NT2/D1 (cell line): Measurements from ENCODE around the gene KLF7.

Experiments
- DNase-seq: peaks from one replicate; pipeline ENCODE4 v3.0.0-alpha.2; 2011; ENCODE audit warnings: low read depth, low spot score
- H3K27me3 ChIP-seq: 2 replicates; pipeline ENCODE4 v1.6.0; 2011; ENCODE audit warnings: mild to moderate bottlenecking; ENCODE audit not compliant: insufficient read length, insufficient read depth
- H3K36me3 ChIP-seq: 2 replicates; pipeline ENCODE4 v1.6.1; 2011; ENCODE audit warnings: mild to moderate bottlenecking, low read length, mixed read lengths; ENCODE audit not compliant: insufficient read depth, insufficient read length
- H3K4me1 ChIP-seq: 2 replicates; pipeline ENCODE4 v1.5.1; 2011; ENCODE audit not compliant: insufficient read depth, insufficient read length
- H3K4me3 ChIP-seq: 2 replicates; pipeline ENCODE4 v1.5.1; 2011; ENCODE audit warnings: low read depth; ENCODE audit not compliant: insufficient read length
- H3K9ac ChIP-seq: 2 replicates; pipeline ENCODE4 v1.6.0; 2011; ENCODE audit warnings: low read depth; ENCODE audit not compliant: insufficient read length
- H3K9me3 ChIP-seq: 2 replicates; pipeline ENCODE4 v1.5.1; 2011; ENCODE audit warnings: mild to moderate bottlenecking, low read length; ENCODE audit not compliant: insufficient read depth
- SUZ12 ChIP-seq: IDR thresholded peaks from 2 replicates; pipeline ENCODE4 v1.6.1; 2011; ENCODE audit not compliant: insufficient read length, insufficient read depth; ENCODE audit errors: extremely low read depth
- YY1 ChIP-seq: IDR thresholded peaks from 2 replicates; pipeline ENCODE4 v1.6.1; 2011; ENCODE audit not compliant: insufficient read length, insufficient read depth
- ZNF274 ChIP-seq: IDR thresholded peaks from 2 replicates; pipeline ENCODE4 v1.6.1; 2011; ENCODE audit warnings: mild to moderate bottlenecking, low read depth, low read length

The KLF7 gene

GRCh38 chr2:207078186-207078798 lies 87.5 kb downstream of the KLF7 start:
- Histone ChIP-seq H3K4me3 (no peak overlapping the region), H3K9me3 (no peaks in the 10 kb centered on the region), H3K36me3 (peaks cover 52% of the 10 kb centered on the region), H3K9ac (no peak overlapping the region), H3K4me1 (no peaks in the 10 kb centered on the region), H3K27me3 (no peaks in the 10 kb centered on the region)
- TF ChIP-seq ZNF274 (no peak), YY1 (no peak), SUZ12 (no peak)
- DNase-seq: no peak

GRCh38 chr2:207077266-207077665 lies 88.5 kb downstream of the KLF7 start:
- no peak overlapping the region for H3K9ac ChIP-seq
- TF ChIP-seq YY1 (no peak), SUZ12 (no peak), ZNF274 (no peak)
- H3K4me3 ChIP-seq: no peak overlapping the region
- no peaks in the 10 kb centered on the region for H3K9me3 ChIP-seq
- peaks cover 44% of the 10 kb centered on the region for H3K36me3 ChIP-seq
- no peaks in the 10 kb centered on the region for H3K27me3 ChIP-seq
- no peak for DNase-seq
- no peaks in the 10 kb centered on the region for H3K4me1 ChIP-seq

GRCh38 chr2:207075456-207075855 lies 90.3 kb downstream of the KLF7 start:
- Histone ChIP-seq H3K27me3 (no peaks in the 10 kb centered on the region), H3K36me3 (peaks cover 26% of the 10 kb centered on the region), H3K9ac (no peak overlapping the region), H3K9me3 (no peaks in the 10 kb centered on the region), H3K4me3 (no peak overlapping the region), H3K4me1 (no peaks in the 10 kb centered on the region)
- DNase-seq: no peak
- TF ChIP-seq YY1 (no peak), SUZ12 (no peak), ZNF274 (no peak)

- H3K9ac ChIP-seq: no peak overlapping the region
- H3K9me3 ChIP-seq: no peaks in the 10 kb centered on the region
- H3K36me3 ChIP-seq: peaks cover 13% of the 10 kb centered on the region
- TF ChIP-seq SUZ12 (no peak), ZNF274 (no peak)
- DNase-seq: no peak
- no peaks in the 10 kb centered on the region for H3K4me1 ChIP-seq
- H3K4me3 ChIP-seq: no peak overlapping the region
- H3K27me3 ChIP-seq: no peaks in the 10 kb centered on the region
Measured at GRCh38 chr2:207073801-207074678, 91.7 kb downstream of the KLF7 start.

GRCh38 chr2:207073412-207073800 lies 92.3 kb downstream of the KLF7 start:
- Histone ChIP-seq H3K9me3 (no peaks in the 10 kb centered on the region), H3K4me1 (no peaks in the 10 kb centered on the region), H3K4me3 (no peak overlapping the region), H3K36me3 (peaks cover 9% of the 10 kb centered on the region), H3K27me3 (no peaks in the 10 kb centered on the region), H3K9ac (no peak overlapping the region)
- no peak for TF ChIP-seq ZNF274
- no peak for TF ChIP-seq SUZ12
- no peak for TF ChIP-seq YY1
- DNase-seq: no peak

GRCh38 chr2:207072571-207072970 lies 93.2 kb downstream of the KLF7 start:
- Histone ChIP-seq H3K4me3 (no peak overlapping the region), H3K9me3 (no peaks in the 10 kb centered on the region), H3K4me1 (no peaks in the 10 kb centered on the region), H3K9ac (no peak overlapping the region), H3K27me3 (no peaks in the 10 kb centered on the region), H3K36me3 (peaks cover 3% of the 10 kb centered on the region)
- no peak for TF ChIP-seq YY1
- TF ChIP-seq ZNF274: no peak
- no peak for TF ChIP-seq SUZ12
- DNase-seq: no peak

GRCh38 chr2:207071820-207072219 lies 93.9 kb downstream of the KLF7 start:
- H3K9ac ChIP-seq: no peak overlapping the region
- H3K9me3 ChIP-seq: no peaks in the 10 kb centered on the region
- no peaks in the 10 kb centered on the region for H3K36me3 ChIP-seq
- H3K4me1 ChIP-seq: no peaks in the 10 kb centered on the region
- TF ChIP-seq ZNF274: no peak
- no peak overlapping the region for H3K4me3 ChIP-seq
- DNase-seq: no peak
- no peaks in the 10 kb centered on the region for H3K27me3 ChIP-seq
